Astrocyte of the spinal cord (primary cell): ENCODE measurements around the gene XYLB.

Source experiments
- DNase-seq: peaks from one replicate; pipeline ENCODE4 v3.0.0; 2011; ENCODE audit warnings: low read depth, low spot score
- H3K4me3 ChIP-seq: 2 replicates; pipeline ENCODE4 v1.5.1; 2011; ENCODE audit warnings: low read depth, mild to moderate bottlenecking, low read length, moderate library complexity
- CTCF ChIP-seq: IDR thresholded peaks from 2 replicates; pipeline ENCODE4 v1.5.1; 2012; ENCODE audit warnings: low read depth, mild to moderate bottlenecking, low read length, inconsistent platforms
- in situ Hi-C: cut with HindIII; loops from 2 replicates; pipeline ENCODE4 v1.10.0; 2017; ENCODE audit warnings: low sequenced_read_pairs

Gene XYLB

DNA sequence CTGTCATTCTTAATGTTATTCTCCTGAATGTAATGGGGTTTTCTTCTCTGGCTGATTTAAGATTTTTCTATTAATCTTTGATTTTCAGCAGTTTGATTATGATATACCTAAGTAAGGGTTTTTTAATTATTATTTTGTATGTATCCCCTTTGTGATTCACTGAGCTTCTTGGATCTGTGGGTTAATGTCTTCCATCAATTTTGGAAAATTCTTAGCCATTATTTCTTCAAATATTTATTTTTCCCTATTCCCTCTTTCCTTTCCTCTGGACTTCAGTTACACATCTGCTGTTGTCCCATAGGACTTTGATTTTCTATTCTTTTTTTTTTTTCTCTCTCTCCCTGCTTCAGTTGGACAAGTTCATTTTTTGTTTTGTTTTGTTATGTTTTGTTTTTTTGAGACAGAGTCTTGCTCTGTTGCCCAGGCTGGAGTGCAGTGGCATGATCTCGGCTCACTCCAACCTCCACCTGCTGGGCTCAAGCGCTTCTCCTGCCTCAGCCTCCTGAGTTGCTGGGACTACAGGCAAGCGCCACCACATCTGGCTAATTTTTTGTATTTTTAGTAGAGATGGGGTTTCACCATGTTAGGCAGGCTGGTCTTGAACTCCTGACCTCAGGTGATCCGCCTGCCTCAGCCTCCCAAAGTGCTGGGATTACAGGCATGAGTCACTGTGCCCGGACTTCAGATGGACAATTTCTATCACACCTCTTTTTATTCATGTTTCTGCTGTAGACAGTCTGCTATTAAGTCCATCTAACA, 40.6 kb downstream of the XYLB start:
- TF ChIP-seq CTCF = no peak
- in situ Hi-C loops = no loop called here
- no peak for DNase-seq
- no peak overlapping the region for H3K4me3 ChIP-seq

GRCh38 chr3:38387862-38388261, 41.3 kb downstream of the XYLB start:
- in situ Hi-C loops = no loop called here
- no peak for TF ChIP-seq CTCF
- H3K4me3 ChIP-seq = no peak overlapping the region
- DNase-seq = no peak

DNA sequence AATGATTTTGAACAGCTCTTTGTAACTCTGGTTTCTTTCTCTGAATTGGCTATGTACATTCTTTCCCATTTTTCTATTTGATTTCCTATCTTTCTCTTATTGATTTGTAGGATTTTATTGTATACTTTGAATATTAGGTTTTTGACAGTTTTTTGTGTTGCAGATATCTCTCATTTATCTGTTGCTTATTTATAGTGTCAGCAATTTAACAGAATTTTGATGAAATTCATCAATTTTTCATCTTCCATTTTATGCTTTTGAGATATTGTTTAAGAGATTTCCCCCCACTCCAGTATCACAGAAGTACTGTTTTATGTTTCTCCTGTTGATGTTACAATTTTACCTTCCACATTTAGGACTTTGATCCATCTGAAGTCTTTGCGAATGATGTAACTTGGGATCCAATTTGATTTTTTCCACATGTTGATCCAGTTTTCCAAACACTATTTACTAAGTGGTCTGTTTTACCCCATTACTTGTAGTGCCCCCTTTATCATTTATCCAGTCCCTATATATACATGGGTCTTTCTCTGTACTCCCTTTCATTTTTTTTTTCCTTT, 46.1 kb downstream of the XYLB start:
- no peak overlapping the region for H3K4me3 ChIP-seq
- TF ChIP-seq CTCF = no peak
- in situ Hi-C loops = no loop called here
- DNase-seq = no peak

DNA sequence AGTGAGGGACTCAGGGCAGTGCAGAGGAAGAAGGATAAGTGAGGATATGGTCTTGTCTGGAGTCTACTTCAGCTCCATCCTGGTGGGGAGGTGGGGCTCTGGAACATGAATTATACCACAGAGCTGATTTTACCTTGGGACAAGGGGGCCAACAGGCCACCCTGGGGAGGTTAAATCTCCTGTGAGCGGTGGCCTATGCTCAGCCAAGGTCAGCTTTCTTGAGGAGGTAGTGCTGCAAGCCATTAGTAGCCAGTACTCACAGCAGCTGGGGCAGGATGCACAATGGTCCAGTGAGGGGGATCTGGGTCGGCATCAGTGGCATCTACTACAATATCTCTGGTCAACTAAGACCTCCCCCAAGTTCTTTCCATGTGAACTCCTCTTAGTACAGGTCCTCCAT, 49.7 kb downstream of the XYLB start:
- no peak overlapping the region for H3K4me3 ChIP-seq
- no peak for TF ChIP-seq CTCF
- in situ Hi-C loops = no loop called here
- no peak for DNase-seq

DNA sequence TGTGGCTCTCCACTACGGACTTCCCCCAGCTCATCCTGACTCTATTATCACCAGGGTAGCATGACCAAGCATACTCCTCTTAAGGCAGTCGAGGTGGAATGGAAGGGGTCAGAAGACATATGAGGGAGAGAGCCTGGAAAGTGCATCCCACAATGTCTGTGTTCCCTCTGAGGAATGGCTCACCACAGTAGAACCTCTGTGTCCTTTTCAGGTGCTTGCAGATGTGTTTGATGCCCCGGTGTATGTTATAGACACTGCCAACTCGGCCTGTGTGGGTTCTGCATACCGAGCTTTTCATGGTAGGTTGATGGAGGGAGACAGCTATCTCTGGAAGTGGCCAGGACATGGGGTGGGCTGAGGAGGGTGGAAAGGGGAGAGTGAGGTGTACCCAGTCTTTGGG, 50.3 kb downstream of the XYLB start:
- DNase-seq = no peak
- in situ Hi-C loops = no loop called here
- no peak for TF ChIP-seq CTCF
- no peak overlapping the region for H3K4me3 ChIP-seq

DNA sequence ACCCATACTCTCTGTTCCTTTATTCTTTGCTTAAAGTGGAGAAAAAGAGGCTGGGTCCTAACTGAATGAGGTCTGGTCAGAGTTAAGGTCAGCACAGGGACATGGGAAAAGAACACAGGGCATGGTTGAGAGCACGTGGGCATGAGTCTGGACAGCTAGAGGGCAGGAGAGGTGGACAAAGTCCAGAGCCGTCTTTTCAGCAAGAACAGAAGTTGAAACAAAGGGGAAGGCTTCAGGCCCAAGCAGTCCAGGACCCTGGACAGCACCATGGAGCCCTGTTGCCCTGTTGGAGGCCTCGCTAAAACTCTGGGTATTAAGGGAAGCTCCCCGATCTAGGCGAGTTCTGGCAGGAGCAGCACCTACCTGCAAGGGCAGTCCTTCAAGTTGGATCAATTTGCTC, 50.7 kb downstream of the XYLB start:
- TF ChIP-seq CTCF = no peak
- in situ Hi-C loops = no loop called here
- H3K4me3 ChIP-seq = no peak overlapping the region
- DNase-seq = peak; percentile 40
